ENCODE measurements around the gene ATAD2B. TPM values are rescaled to one million over a fixed set of nuclear protein-coding genes. Genes with fewer than 3 reads are reported as not detected.

The ATAD2B gene
- polyA plus RNA-seq, 1 experiment = 6.0 TPM

GRCh38 chr2:23703583-23704385 is 223.1 kb downstream of the ATAD2B start:
- DNase-seq (ENCODE audit: low read depth, low spot score) = no peak
- no peak overlapping the region for H3K4me3 ChIP-seq (ENCODE audit: low read depth, low read length)

GRCh38 chr2:23703037-23703582 is 223.8 kb downstream of the ATAD2B start:
- H3K27ac ChIP-seq (ENCODE audit: low read depth, low read length) = peak overlapping the region; percentile 21
- POLR2A ChIA-PET = no interaction called here
- CTCF ChIA-PET = no interaction called here
- no peak for TF ChIP-seq CTCF (IDR thresholded peaks at IDR 0.05; ENCODE audit: low read depth, low read length)
- DNase-seq (ENCODE audit: low read depth, low spot score) = no peak
- H3K27me3 ChIP-seq (ENCODE audit: control insufficient read depth, insufficient read depth, low read length) = no peaks in the 10 kb centered on the region
- no peak overlapping the region for H3K4me3 ChIP-seq (ENCODE audit: low read depth, low read length)
- H3K9me3 ChIP-seq (ENCODE audit: control insufficient read depth, insufficient read depth, low read length) = peaks cover 16% of the 10 kb centered on the region

More at GRCh38 chr2:23703583-23704385, 223.1 kb downstream of the ATAD2B start:
- ChIA-PET POLR2A (no interaction called here), CTCF (no interaction called here)
- Histone ChIP-seq H3K27ac (ENCODE audit: low read depth, low read length) (peak overlapping the region; percentile 21), H3K27me3 (ENCODE audit: control insufficient read depth, insufficient read depth, low read length) (no peaks in the 10 kb centered on the region), H3K9me3 (ENCODE audit: control insufficient read depth, insufficient read depth, low read length) (peaks cover 16% of the 10 kb centered on the region)
- no peak for TF ChIP-seq CTCF (IDR thresholded peaks at IDR 0.05; ENCODE audit: low read depth, low read length)

GRCh38 chr2:23700627-23701026 is 226.3 kb downstream of the ATAD2B start:
- peaks cover 14% of the 10 kb centered on the region for H3K9me3 ChIP-seq (ENCODE audit: control insufficient read depth, insufficient read depth, low read length)
- H3K4me3 ChIP-seq (ENCODE audit: low read depth, low read length) = no peak overlapping the region
- ChIA-PET POLR2A (no interaction called here), CTCF (no interaction called here)
- H3K27ac ChIP-seq (ENCODE audit: low read depth, low read length) = no peak overlapping the region
- no peak for DNase-seq (ENCODE audit: low read depth, low spot score)
- no peak for TF ChIP-seq CTCF (IDR thresholded peaks at IDR 0.05; ENCODE audit: low read depth, low read length)
- H3K27me3 ChIP-seq (ENCODE audit: control insufficient read depth, insufficient read depth, low read length) = no peaks in the 10 kb centered on the region

- Histone ChIP-seq H3K4me3 (ENCODE audit: low read depth, low read length) (no peak overlapping the region), H3K27me3 (ENCODE audit: control insufficient read depth, insufficient read depth, low read length) (no peaks in the 10 kb centered on the region), H3K9me3 (ENCODE audit: control insufficient read depth, insufficient read depth, low read length) (peaks cover 14% of the 10 kb centered on the region), H3K27ac (ENCODE audit: low read depth, low read length) (no peak overlapping the region)
- DNase-seq (ENCODE audit: low read depth, low spot score) = no peak
- ChIA-PET CTCF (no interaction called here), POLR2A (no interaction called here)
- no peak for TF ChIP-seq CTCF (IDR thresholded peaks at IDR 0.05; ENCODE audit: low read depth, low read length)
Observed at GRCh38 chr2:23699580-23699925, 227.4 kb downstream of the ATAD2B start.

- Histone ChIP-seq H3K27me3 (ENCODE audit: control insufficient read depth, insufficient read depth, low read length) (no peaks in the 10 kb centered on the region), H3K4me3 (ENCODE audit: low read depth, low read length) (no peak overlapping the region), H3K9me3 (ENCODE audit: control insufficient read depth, insufficient read depth, low read length) (peaks cover 14% of the 10 kb centered on the region), H3K27ac (ENCODE audit: low read depth, low read length) (no peak overlapping the region)
- POLR2A ChIA-PET = no interaction called here
- no peak for DNase-seq (ENCODE audit: low read depth, low spot score)
- CTCF ChIA-PET = no interaction called here
- no peak for TF ChIP-seq CTCF (IDR thresholded peaks at IDR 0.05; ENCODE audit: low read depth, low read length)
Observed at GRCh38 chr2:23698721-23699579, 228.0 kb downstream of the ATAD2B start.
